Endodermal cell (in vitro differentiated cells): ENCODE results near the gene SRGAP3. TPM values are rescaled to one million over a fixed set of nuclear protein-coding genes. Genes with fewer than 3 reads are reported as not detected.

Experiments
- DNase-seq: peaks from one replicate; pipeline ENCODE4 v3.0.0-alpha.2; 2017
- H3K27ac ChIP-seq: 2 replicates; pipeline ENCODE4 v1.5.1; 2013; ENCODE audit warnings: mild to moderate bottlenecking, low read depth, low read length, moderate library complexity
- H3K27me3 ChIP-seq: 2 replicates; pipeline ENCODE4 v1.6.1; 2013; ENCODE audit warnings: mild to moderate bottlenecking, low read length, moderate library complexity; ENCODE audit not compliant: insufficient read depth, control insufficient read depth, poor library complexity, severe bottlenecking
- H3K36me3 ChIP-seq: 2 replicates; pipeline ENCODE4 v1.7.0; 2013; ENCODE audit warnings: mild to moderate bottlenecking, low read length, moderate library complexity; ENCODE audit not compliant: control insufficient read depth, insufficient read depth
- H3K4me1 ChIP-seq: one replicate; pipeline ENCODE4 v1.7.0; 2013; ENCODE audit warnings: low read length; ENCODE audit not compliant: control insufficient read depth, insufficient read depth
- H3K4me3 ChIP-seq: 2 replicates; pipeline ENCODE4 v1.5.1; 2013; ENCODE audit warnings: mild to moderate bottlenecking, low read length, moderate library complexity
- H3K9ac ChIP-seq: 2 replicates; pipeline ENCODE4 v1.6.1; 2013; ENCODE audit warnings: mild to moderate bottlenecking, low read length, moderate library complexity; ENCODE audit not compliant: poor library complexity, severe bottlenecking; ENCODE audit errors: extremely low read depth
- H3K9me3 ChIP-seq: 2 replicates; pipeline ENCODE4 v1.6.1; 2013; ENCODE audit warnings: mild to moderate bottlenecking, low read length, moderate library complexity; ENCODE audit not compliant: control insufficient read depth
- H3K27ac Mint-ChIP-seq: 2 replicates; pipeline ENCODE4 v1.8.0; 2020; ENCODE audit warnings: mixed read lengths
- H3K27me3 Mint-ChIP-seq: 2 replicates; pipeline ENCODE4 v1.8.0; 2021; ENCODE audit warnings: mild to moderate bottlenecking, mixed read lengths; ENCODE audit not compliant: insufficient read depth
- H3K36me3 Mint-ChIP-seq: 2 replicates; pipeline ENCODE4 v1.8.0; 2020; ENCODE audit warnings: low read depth, mixed read lengths
- H3K4me1 Mint-ChIP-seq: 2 replicates; pipeline ENCODE4 v1.8.0; 2020; ENCODE audit warnings: mixed read lengths
- H3K4me3 Mint-ChIP-seq: 2 replicates; pipeline ENCODE4 v1.8.0; 2020; ENCODE audit warnings: mild to moderate bottlenecking, moderate library complexity, mixed read lengths
- H3K9me3 Mint-ChIP-seq: 2 replicates; pipeline ENCODE4 v1.8.0; 2020; ENCODE audit warnings: mild to moderate bottlenecking, mixed read lengths
- CTCF ChIP-seq: fragments of 200-600 bp; sonication (generic); conservative IDR thresholded peaks from 2 replicates; pipeline ENCODE4 v1.5.0; 2021; ENCODE audit warnings: antibody characterized with exemption, mild to moderate bottlenecking
- WGBS, 2 experiments: methylation state at CpG; one replicate each; pipeline versions ENCODE4 v1.1.5 to v1.1.7; 2013; ENCODE audit warnings: missing lambda C conversion rate in 2 of 2, mixed read lengths in 1 of 2; ENCODE audit not compliant: insufficient coverage in 1 of 2, insufficient read length in 1 of 2; 5-methylcytosine and 5-hydroxymethylcytosine counted together
- total RNA-seq, 2 donors: library from RNA; stranded (reverse); fragmentation: NEBNext Ultra II Directional in 1 of 2; extraction: Animal tissue kit (Norgen Biotek cat#: 25700) in 1 of 2; gene quantifications; 2 replicates in 1 of 2; 3 replicates in 1 of 2; pipeline ENCODE4 v1.2.1, GENCODE V29; 2021

Gene SRGAP3
- total RNA-seq, 2 donors from 2014 or later: 5.0 to 8.1 TPM

GRCh38 chr3:9100513-9100894, 148.9 kb downstream of the SRGAP3 start:
- DNase-seq: no peak
- no peaks in the 10 kb centered on the region for H3K9me3 ChIP-seq
- Mint-ChIP-seq H3K36me3 (no peaks in the 10 kb centered on the region), H3K9me3 (no peaks in the 10 kb centered on the region), H3K27me3 (no peaks in the 10 kb centered on the region), H3K4me1 (peaks cover 4% of the 10 kb centered on the region), H3K4me3 (no peak overlapping the region), H3K27ac (no peak overlapping the region)
- peak overlapping the region; percentile 91 for H3K27ac ChIP-seq
- no peaks in the 10 kb centered on the region for H3K36me3 ChIP-seq
- peaks cover 2% of the 10 kb centered on the region for H3K4me1 ChIP-seq
- H3K27me3 ChIP-seq: no peaks in the 10 kb centered on the region
- 73 to 93% methylated on average over 4 to 5 of the region's 5 CpGs for WGBS, 2 experiments
- no peak overlapping the region for H3K9ac ChIP-seq
- H3K4me3 ChIP-seq: no peak overlapping the region
- TF ChIP-seq CTCF: no peak

DNA sequence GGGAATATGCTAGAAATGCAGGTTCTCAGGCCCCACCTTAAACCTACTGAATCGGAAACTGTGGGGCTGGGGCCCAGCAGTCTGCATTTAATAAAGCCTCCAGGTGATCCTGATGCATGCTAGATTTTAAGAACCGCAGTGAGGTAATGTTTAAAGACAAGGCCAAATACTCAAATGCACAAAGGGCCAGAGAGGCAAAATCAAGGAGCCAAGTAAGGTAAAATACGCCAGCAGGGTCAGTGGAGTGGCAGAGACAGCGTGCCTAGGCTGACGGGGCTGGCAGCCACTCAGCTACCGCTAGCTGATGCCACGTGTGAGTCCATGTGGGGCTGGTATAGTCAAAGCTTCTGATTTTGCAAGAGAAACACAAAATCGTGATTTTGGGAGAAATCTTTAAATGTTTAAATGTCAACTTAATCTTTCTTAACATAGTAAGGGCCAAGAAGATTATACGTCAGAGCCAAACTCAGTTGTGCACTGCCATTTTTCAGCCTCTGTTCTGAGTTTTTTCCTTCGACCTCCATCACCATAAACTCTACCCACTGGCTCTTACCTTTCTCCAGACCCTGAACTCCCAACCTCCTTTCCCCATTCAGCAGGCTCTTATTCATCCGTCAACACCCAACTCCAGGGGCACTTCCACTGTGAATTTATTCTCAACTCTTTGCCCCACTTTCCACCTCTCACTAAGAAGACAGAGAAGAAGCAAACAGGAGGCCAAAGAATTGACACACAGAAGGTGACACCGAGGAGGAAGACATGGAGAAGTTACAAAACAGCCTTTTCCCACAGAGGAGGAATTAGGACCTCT, 149.5 kb downstream of the SRGAP3 start:
- H3K9me3 Mint-ChIP-seq: no peaks in the 10 kb centered on the region
- no peak overlapping the region for H3K27ac Mint-ChIP-seq
- H3K27me3 Mint-ChIP-seq: no peaks in the 10 kb centered on the region
- TF ChIP-seq CTCF: no peak
- H3K4me3 Mint-ChIP-seq: no peak overlapping the region
- no peaks in the 10 kb centered on the region for H3K4me1 Mint-ChIP-seq
- no peak overlapping the region for H3K9ac ChIP-seq
- peak; percentile 35 for DNase-seq
- H3K27me3 ChIP-seq: no peaks in the 10 kb centered on the region
- no peak overlapping the region for H3K4me3 ChIP-seq
- H3K36me3 ChIP-seq: no peaks in the 10 kb centered on the region
- WGBS, 2 experiments: 92 to 94% methylated on average over 11 to 12 of the region's 12 CpGs
- peaks cover 2% of the 10 kb centered on the region for H3K4me1 ChIP-seq
- H3K36me3 Mint-ChIP-seq: no peaks in the 10 kb centered on the region
- no peaks in the 10 kb centered on the region for H3K9me3 ChIP-seq
- peak overlapping the region; percentile 91 for H3K27ac ChIP-seq

GRCh38 chr3:9098716-9099675, 150.4 kb downstream of the SRGAP3 start:
- Mint-ChIP-seq H3K36me3 (no peaks in the 10 kb centered on the region), H3K27ac (no peak overlapping the region), H3K9me3 (no peaks in the 10 kb centered on the region), H3K27me3 (no peaks in the 10 kb centered on the region), H3K4me3 (no peak overlapping the region), H3K4me1 (no peaks in the 10 kb centered on the region)
- 90 to 95% methylated on average over 7 to 16 of the region's 17 CpGs for WGBS, 2 experiments
- Histone ChIP-seq H3K36me3 (no peaks in the 10 kb centered on the region), H3K27me3 (no peaks in the 10 kb centered on the region), H3K27ac (peak overlapping the region; percentile 91), H3K4me3 (no peak overlapping the region), H3K4me1 (peaks cover 2% of the 10 kb centered on the region), H3K9me3 (no peaks in the 10 kb centered on the region), H3K9ac (no peak overlapping the region)
- DNase-seq: peak; percentile 24
- no peak for TF ChIP-seq CTCF
